DOHH2 (cell line): Measurements from ENCODE around the gene KIRREL3.

Source experiments
- H3F3A ChIP-seq: fragments of 200-600 bp; sonication (generic), shearing (Covaris generic); 2 replicates; pipeline ENCODE4 v1.6.0; 2016; ENCODE audit warnings: antibody characterized with exemption, mild to moderate bottlenecking; ENCODE audit not compliant: control insufficient read depth, insufficient read depth
- H3K27ac ChIP-seq: fragments of 200-600 bp; sonication (generic); 2 replicates; pipeline ENCODE4 v1.5.1; 2014; ENCODE audit warnings: low read depth, mild to moderate bottlenecking, low read length, moderate library complexity
- H3K27me3 ChIP-seq: fragments of 200-600 bp; sonication (generic); 2 replicates; pipeline ENCODE4 v1.6.1; 2014; ENCODE audit warnings: mild to moderate bottlenecking, low read length, mixed read lengths; ENCODE audit not compliant: control insufficient read depth
- H3K36me3 ChIP-seq: fragments of 200-600 bp; sonication (generic); 2 replicates; pipeline ENCODE4 v1.6.1; 2014; ENCODE audit warnings: mild to moderate bottlenecking, low read length, moderate library complexity, mixed read lengths; ENCODE audit not compliant: control insufficient read depth
- H3K4me1 ChIP-seq: fragments of 200-600 bp; sonication (generic); 2 replicates; pipeline ENCODE4 v1.6.1; 2014; ENCODE audit warnings: mild to moderate bottlenecking, low read length, mixed read lengths; ENCODE audit not compliant: control insufficient read depth
- H3K4me2 ChIP-seq: fragments of 200-600 bp; sonication (generic); 2 replicates; pipeline ENCODE4 v1.6.0; 2014; ENCODE audit warnings: mild to moderate bottlenecking, low read length, moderate library complexity
- H3K4me3 ChIP-seq: fragments of 200-600 bp; sonication (generic); 2 replicates; pipeline ENCODE4 v1.5.1; 2014; ENCODE audit warnings: mild to moderate bottlenecking, low read length, mixed read lengths
- H3K79me2 ChIP-seq: fragments of 200-600 bp; sonication (generic); 2 replicates; pipeline ENCODE4 v1.6.1; 2014; ENCODE audit warnings: mild to moderate bottlenecking, low read length, mixed read lengths; ENCODE audit not compliant: control insufficient read depth
- H3K9me2 ChIP-seq: fragments of 200-600 bp; sonication (generic); replicated peaks from 2 replicates; pipeline ENCODE4 v1.6.1; 2014; ENCODE audit warnings: mild to moderate bottlenecking, low read length, mixed read lengths; ENCODE audit not compliant: control insufficient read depth
- H3K9me3 ChIP-seq: fragments of 200-600 bp; sonication (generic); 2 replicates; pipeline ENCODE4 v1.6.1; 2014; ENCODE audit warnings: antibody characterized with exemption, low read length, mixed read lengths; ENCODE audit not compliant: control insufficient read depth, insufficient read depth
- H4K20me1 ChIP-seq: fragments of 200-600 bp; sonication (generic); 2 replicates; pipeline ENCODE4 v1.6.0; 2014; ENCODE audit warnings: low read depth, mild to moderate bottlenecking, antibody characterized with exemption, low read length, moderate library complexity; ENCODE audit not compliant: control insufficient read depth, insufficient read depth
- EZH2phosphoT487 ChIP-seq: fragments of 200-600 bp; sonication (generic); IDR thresholded peaks from 2 replicates; pipeline ENCODE4 v1.6.1; 2017; ENCODE audit warnings: borderline replicate concordance, mild to moderate bottlenecking, antibody characterized with exemption, low read length, moderate library complexity, mixed read lengths
- TF ChIP-seq, protein P1 (sequence below): fragments of 200-600 bp; sonication (generic); IDR thresholded peaks from one replicate; pipeline ENCODE4 v1.5.1; 2014; ENCODE audit warnings: antibody characterized with exemption, mild to moderate bottlenecking, low read depth, low read length; ENCODE audit not compliant: poor library complexity, severe bottlenecking

KIRREL3 gene

GRCh38 chr11:126896025-126896424, 104.5 kb downstream of the KIRREL3 start:
- Histone ChIP-seq H3K9me2 (no peaks in the 10 kb centered on the region), H3K4me2 (no peak overlapping the region), H3K27ac (no peak overlapping the region), H4K20me1 (no peaks in the 10 kb centered on the region), H3K9me3 (no peaks in the 10 kb centered on the region), H3K27me3 (no peaks in the 10 kb centered on the region), H3F3A (no peaks in the 10 kb centered on the region), H3K36me3 (no peaks in the 10 kb centered on the region), H3K4me1 (no peaks in the 10 kb centered on the region), H3K4me3 (no peak overlapping the region), H3K79me2 (no peaks in the 10 kb centered on the region)
- no peak for TF ChIP-seq EZH2phosphoT487
- TF ChIP-seq, protein P1, sequence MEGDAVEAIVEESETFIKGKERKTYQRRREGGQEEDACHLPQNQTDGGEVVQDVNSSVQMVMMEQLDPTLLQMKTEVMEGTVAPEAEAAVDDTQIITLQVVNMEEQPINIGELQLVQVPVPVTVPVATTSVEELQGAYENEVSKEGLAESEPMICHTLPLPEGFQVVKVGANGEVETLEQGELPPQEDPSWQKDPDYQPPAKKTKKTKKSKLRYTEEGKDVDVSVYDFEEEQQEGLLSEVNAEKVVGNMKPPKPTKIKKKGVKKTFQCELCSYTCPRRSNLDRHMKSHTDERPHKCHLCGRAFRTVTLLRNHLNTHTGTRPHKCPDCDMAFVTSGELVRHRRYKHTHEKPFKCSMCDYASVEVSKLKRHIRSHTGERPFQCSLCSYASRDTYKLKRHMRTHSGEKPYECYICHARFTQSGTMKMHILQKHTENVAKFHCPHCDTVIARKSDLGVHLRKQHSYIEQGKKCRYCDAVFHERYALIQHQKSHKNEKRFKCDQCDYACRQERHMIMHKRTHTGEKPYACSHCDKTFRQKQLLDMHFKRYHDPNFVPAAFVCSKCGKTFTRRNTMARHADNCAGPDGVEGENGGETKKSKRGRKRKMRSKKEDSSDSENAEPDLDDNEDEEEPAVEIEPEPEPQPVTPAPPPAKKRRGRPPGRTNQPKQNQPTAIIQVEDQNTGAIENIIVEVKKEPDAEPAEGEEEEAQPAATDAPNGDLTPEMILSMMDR: no peak

GRCh38 chr11:126893796-126894195, 106.8 kb downstream of the KIRREL3 start:
- no peaks in the 10 kb centered on the region for H3K27me3 ChIP-seq
- TF ChIP-seq EZH2phosphoT487: no peak
- TF ChIP-seq, protein P1: no peak
- H3K4me2 ChIP-seq: no peak overlapping the region
- H3K36me3 ChIP-seq: no peaks in the 10 kb centered on the region
- no peaks in the 10 kb centered on the region for H3K4me1 ChIP-seq
- H3K9me2 ChIP-seq: no peaks in the 10 kb centered on the region
- H3K27ac ChIP-seq: no peak overlapping the region
- H3K9me3 ChIP-seq: no peaks in the 10 kb centered on the region
- H3K4me3 ChIP-seq: no peak overlapping the region
- H3F3A ChIP-seq: no peaks in the 10 kb centered on the region
- H3K79me2 ChIP-seq: no peaks in the 10 kb centered on the region
- H4K20me1 ChIP-seq: no peaks in the 10 kb centered on the region

- H3K9me2 ChIP-seq: no peaks in the 10 kb centered on the region
- H3K4me3 ChIP-seq: no peak overlapping the region
- H3K36me3 ChIP-seq: no peaks in the 10 kb centered on the region
- no peaks in the 10 kb centered on the region for H3K79me2 ChIP-seq
- no peaks in the 10 kb centered on the region for H3K9me3 ChIP-seq
- no peak overlapping the region for H3K4me2 ChIP-seq
- H3K27ac ChIP-seq: no peak overlapping the region
- H3K27me3 ChIP-seq: no peaks in the 10 kb centered on the region
- H3K4me1 ChIP-seq: no peaks in the 10 kb centered on the region
- no peaks in the 10 kb centered on the region for H4K20me1 ChIP-seq
- no peaks in the 10 kb centered on the region for H3F3A ChIP-seq
- TF ChIP-seq, protein P1: no peak
- no peak for TF ChIP-seq EZH2phosphoT487
Observed at GRCh38 chr11:126892756-126893155, 107.8 kb downstream of the KIRREL3 start.
